MM.1S (cell line): ENCODE results near the gene MBD5.

Experiments used
- EZH2 ChIP-seq: fragments of 300-600 bp; sonication (generic); optimal IDR thresholded peaks from 2 replicates; pipeline ENCODE3; 2017; ENCODE audit warnings: low read depth, mild to moderate bottlenecking, antibody characterized with exemption, low read length, mixed read lengths
- TF ChIP-seq, protein P1 (sequence below): fragments of 300-600 bp; sonication (generic); IDR thresholded peaks from 2 replicates; pipeline ENCODE4 v1.5.1; 2016; ENCODE audit warnings: antibody characterized with exemption, low read length, mixed read lengths

GRCh38 chr2:148162871-148163270 is 142.0 kb downstream of the MBD5 start:
- TF ChIP-seq, protein P1, sequence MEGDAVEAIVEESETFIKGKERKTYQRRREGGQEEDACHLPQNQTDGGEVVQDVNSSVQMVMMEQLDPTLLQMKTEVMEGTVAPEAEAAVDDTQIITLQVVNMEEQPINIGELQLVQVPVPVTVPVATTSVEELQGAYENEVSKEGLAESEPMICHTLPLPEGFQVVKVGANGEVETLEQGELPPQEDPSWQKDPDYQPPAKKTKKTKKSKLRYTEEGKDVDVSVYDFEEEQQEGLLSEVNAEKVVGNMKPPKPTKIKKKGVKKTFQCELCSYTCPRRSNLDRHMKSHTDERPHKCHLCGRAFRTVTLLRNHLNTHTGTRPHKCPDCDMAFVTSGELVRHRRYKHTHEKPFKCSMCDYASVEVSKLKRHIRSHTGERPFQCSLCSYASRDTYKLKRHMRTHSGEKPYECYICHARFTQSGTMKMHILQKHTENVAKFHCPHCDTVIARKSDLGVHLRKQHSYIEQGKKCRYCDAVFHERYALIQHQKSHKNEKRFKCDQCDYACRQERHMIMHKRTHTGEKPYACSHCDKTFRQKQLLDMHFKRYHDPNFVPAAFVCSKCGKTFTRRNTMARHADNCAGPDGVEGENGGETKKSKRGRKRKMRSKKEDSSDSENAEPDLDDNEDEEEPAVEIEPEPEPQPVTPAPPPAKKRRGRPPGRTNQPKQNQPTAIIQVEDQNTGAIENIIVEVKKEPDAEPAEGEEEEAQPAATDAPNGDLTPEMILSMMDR: no peak
- TF ChIP-seq EZH2: no peak
